ENCODE data around the gene ATP5MC3. TPM values are rescaled to one million over a fixed set of nuclear protein-coding genes. Genes with fewer than 3 reads are reported as not detected.

Gene ATP5MC3
- total RNA-seq, 3 donors from 2014 or later: 324 to 627 (median 480) TPM

DNA sequence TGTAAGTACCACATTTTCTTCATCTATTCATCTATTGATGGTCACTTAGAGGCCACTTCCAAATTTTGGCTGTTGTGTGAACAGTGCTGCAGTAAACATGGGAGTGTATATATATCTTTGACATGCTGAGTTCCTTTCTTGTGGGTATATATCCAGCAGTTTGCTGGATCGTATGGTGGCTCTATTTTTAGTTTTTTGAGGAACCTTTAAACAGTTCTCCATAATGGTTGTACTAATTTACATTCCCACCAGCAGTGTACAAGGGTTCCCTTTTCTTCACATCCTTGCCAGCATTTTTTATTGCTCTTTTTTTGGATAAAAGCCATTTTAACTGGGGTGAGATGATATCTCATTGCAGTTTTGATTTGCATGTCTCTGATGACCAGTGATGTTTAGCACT lies 7.3 kb upstream of the ATP5MC3 start:
- DNase-seq: no peak

DNA sequence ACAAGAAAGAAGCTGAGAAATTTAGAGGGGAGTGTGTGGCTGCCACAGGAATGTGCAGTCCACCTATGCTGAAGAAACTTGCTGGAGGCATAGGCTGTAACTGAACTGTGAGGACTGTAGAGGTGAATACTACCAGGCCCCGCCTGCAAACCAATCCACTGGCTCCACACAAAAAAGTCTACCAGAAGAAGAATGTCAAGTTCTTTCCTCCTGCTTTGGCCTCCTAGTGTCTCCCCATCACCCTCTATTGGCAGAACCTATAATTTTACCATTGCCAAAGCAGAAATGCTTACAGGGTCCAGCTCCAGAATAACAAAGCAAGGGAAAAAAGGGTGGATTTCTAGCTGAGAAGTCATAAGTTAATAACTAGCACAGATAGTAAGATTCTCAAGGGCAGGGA lies 5.9 kb upstream of the ATP5MC3 start:
- TF ChIP-seq, protein P1, sequence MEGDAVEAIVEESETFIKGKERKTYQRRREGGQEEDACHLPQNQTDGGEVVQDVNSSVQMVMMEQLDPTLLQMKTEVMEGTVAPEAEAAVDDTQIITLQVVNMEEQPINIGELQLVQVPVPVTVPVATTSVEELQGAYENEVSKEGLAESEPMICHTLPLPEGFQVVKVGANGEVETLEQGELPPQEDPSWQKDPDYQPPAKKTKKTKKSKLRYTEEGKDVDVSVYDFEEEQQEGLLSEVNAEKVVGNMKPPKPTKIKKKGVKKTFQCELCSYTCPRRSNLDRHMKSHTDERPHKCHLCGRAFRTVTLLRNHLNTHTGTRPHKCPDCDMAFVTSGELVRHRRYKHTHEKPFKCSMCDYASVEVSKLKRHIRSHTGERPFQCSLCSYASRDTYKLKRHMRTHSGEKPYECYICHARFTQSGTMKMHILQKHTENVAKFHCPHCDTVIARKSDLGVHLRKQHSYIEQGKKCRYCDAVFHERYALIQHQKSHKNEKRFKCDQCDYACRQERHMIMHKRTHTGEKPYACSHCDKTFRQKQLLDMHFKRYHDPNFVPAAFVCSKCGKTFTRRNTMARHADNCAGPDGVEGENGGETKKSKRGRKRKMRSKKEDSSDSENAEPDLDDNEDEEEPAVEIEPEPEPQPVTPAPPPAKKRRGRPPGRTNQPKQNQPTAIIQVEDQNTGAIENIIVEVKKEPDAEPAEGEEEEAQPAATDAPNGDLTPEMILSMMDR (IDR thresholded peaks at IDR 0.05): no peak
- intact Hi-C loops (cut with DNase I, micrococcal nuclease): no loop called here
- DNase-seq: no peak
- Histone ChIP-seq H3K4me3 (no peak overlapping the region), H3K9me3 (peaks cover 2% of the 10 kb centered on the region), H3K4me1 (ENCODE audit: low read depth) (no peaks in the 10 kb centered on the region), H3K36me3 (ENCODE audit: low read depth) (no peaks in the 10 kb centered on the region)
- ATAC-seq: peak; percentile 41

More for the DNA sequence above, 7.3 kb upstream of the ATP5MC3 start:
- no peaks in the 10 kb centered on the region for H3K4me1 ChIP-seq (ENCODE audit: low read depth)
- H3K9me3 ChIP-seq: peaks cover 2% of the 10 kb centered on the region
- no peak overlapping the region for H3K4me3 ChIP-seq
- intact Hi-C loops (cut with DNase I, micrococcal nuclease): no loop called here
- ATAC-seq: no peak
- H3K36me3 ChIP-seq (ENCODE audit: low read depth): no peaks in the 10 kb centered on the region
- TF ChIP-seq, protein P1 (IDR thresholded peaks at IDR 0.05): no peak

DNA sequence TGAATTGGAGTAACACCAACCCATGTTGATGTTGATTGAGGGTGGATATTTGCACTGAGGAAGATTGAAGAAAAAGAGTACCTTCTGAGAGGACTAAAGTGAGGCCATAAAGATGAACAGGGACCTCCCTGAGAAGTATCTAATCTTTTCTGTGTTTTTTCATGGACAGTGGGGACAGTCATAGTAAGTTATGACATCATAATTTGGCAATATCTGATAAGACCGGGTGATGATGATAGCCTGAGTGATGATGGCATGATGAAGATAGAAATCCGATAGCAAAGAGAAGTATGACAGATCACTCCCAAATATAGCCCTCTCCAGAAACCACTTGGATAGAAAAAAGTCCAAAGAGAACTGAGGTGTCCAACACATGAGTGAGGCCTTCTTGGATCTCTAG lies 2.2 kb upstream of the ATP5MC3 start:
- Histone ChIP-seq H3K4me1 (ENCODE audit: low read depth) (peaks cover 5% of the 10 kb centered on the region), H3K4me3 (no peak overlapping the region), H3K9me3 (no peaks in the 10 kb centered on the region), H3K36me3 (ENCODE audit: low read depth) (no peaks in the 10 kb centered on the region)
- DNase-seq: no peak
- TF ChIP-seq, protein P1 (IDR thresholded peaks at IDR 0.05): no peak
- no peak for ATAC-seq
- intact Hi-C loops (cut with DNase I, micrococcal nuclease): no loop called here

DNA sequence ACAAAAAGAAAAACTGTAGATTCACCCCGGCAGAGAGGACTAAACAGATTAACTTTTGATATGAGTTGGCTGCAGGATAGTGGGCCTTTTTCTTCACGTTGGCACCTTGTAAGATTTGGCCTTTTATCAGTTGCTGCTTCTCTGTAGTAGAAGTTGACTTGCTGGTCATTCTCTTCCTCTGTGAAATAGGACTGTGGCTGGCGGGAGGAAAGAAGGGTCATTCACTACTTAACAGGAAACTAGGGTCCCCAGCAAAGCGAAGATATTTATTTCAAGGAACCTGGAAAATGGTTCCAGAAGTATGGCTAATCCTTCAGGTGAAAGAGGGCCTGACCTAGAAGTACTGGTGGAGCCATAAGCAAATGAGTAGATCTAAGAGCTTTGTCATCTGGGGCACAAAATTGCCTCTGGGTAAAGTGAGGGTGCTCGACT lies 383 bp upstream of the ATP5MC3 start:
- intact Hi-C loops (cut with DNase I, micrococcal nuclease): no loop called here
- DNase-seq (no peak), ATAC-seq (no peak)
- no peaks in the 10 kb centered on the region for H3K36me3 ChIP-seq (ENCODE audit: low read depth)
- H3K9me3 ChIP-seq: no peaks in the 10 kb centered on the region
- H3K4me3 ChIP-seq: peak overlapping the region; percentile 88
- H3K4me1 ChIP-seq (ENCODE audit: low read depth): peaks cover 11% of the 10 kb centered on the region
- TF ChIP-seq, protein P1 (IDR thresholded peaks at IDR 0.05): no peak

DNA sequence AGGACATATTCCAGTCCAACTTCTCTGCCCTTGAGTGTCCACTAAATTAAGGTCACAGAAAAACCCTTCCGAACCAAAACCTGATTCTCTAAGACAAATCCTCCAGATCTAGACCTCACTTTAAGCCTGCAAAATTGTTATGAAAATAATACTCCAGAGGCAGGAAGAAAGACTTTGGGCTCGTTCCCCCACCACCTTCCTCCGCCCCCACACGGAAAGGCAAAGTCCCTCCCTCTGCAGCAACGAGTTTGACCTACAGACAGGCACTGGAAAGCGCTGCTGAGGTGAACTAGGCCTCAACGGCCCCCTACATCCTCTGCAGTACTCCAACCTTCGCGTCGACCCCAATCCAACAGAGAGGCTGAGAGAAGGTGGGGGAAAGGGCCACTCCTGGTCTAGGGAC lies 808 bp downstream of the ATP5MC3 start:
- Histone ChIP-seq H3K9me3 (no peaks in the 10 kb centered on the region), H3K4me3 (peak overlapping the region; percentile 88)

More for the DNA sequence above, 808 bp downstream of the ATP5MC3 start:
- DNase-seq: peak; percentile 54 to 76 (median 66)
- intact Hi-C loops (cut with DNase I, micrococcal nuclease): no loop called here
- ATAC-seq: peak; percentile 81
- no peaks in the 10 kb centered on the region for H3K36me3 ChIP-seq (ENCODE audit: low read depth)
- peaks cover 11% of the 10 kb centered on the region for H3K4me1 ChIP-seq (ENCODE audit: low read depth)
- TF ChIP-seq, protein P1 (IDR thresholded peaks at IDR 0.05): no peak
